Stimulated activated CD8-positive, alpha-beta memory T cell treated with anti-CD3 and anti-CD28 coated beads, Interleukin-7, amount 100 ng/mL, for 1 hour (primary cell): Measurements from ENCODE around the gene CIC.
A peak's percentile ranks its signal among the peaks of the same experiment; 100 is the strongest.

ENCODE experiments used
- DNase-seq, 2 donors: peaks; one replicate each; pipeline ENCODE4 v3.0.0-alpha.2; 2020; ENCODE audit warnings: low read depth in 2 of 2

The CIC gene

DNA sequence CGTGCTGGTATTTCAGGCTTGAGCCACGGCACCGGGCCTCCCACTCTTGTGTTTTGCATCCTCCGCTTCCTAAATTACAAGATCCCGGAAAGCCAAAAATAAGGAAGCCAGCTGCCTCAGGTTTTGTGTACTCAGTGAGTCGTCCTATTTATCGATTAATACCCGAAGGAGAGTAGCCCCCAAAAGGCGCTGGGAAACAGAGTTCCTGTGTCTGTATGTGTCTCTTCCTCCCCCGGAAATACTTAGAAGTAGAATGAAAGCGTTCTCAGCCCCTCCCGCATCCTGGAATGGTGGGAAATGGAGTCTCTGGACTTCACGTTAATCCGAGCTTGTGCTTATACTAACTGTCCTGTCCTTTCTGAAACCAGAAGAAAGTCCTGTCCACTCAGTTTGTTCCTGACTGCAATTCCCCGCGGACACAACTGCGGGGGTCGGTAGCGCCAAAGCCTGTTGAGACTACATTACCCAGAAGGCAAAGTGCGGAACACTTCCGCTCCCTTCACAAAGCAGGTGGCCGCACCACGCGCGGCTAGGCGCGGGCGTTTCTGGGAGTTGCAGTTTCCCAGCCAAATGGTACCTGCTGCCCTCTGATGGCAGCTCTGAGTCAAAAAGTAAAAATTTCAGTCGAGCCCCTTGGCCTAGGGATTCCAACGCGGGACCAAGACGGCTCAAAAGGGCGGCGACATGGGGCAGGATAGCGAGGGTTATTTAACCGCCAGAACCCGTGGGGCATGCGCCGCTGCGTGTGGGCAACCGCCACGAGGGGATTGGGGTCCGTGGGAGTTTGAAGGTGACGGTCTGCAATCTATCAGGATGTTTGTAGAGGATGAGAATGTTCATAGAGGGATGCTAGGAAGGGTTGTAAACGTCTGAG, 24.5 kb upstream of the CIC start:
- peak; percentile 78 to 79 for DNase-seq

DNA sequence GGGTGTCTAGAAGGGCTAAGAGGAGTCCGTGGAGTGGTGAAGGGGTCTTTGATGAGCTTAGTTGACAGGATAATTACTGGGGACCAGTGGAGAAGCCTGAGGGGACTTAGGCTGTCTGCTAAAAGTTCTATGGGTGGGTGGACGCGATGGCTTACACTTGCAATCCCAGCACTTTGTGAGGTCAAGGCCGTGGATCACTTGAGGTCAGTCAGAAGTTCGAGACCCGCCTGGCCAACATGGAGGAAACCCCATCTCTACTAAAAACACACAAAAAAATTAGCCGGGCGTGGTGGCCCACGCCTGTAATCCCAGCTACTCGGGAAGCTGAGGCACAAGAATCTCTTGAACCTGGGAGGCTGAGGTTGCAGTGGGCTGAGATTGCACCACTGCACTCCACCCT, 23.8 kb upstream of the CIC start:
- DNase-seq, result no peak

DNA sequence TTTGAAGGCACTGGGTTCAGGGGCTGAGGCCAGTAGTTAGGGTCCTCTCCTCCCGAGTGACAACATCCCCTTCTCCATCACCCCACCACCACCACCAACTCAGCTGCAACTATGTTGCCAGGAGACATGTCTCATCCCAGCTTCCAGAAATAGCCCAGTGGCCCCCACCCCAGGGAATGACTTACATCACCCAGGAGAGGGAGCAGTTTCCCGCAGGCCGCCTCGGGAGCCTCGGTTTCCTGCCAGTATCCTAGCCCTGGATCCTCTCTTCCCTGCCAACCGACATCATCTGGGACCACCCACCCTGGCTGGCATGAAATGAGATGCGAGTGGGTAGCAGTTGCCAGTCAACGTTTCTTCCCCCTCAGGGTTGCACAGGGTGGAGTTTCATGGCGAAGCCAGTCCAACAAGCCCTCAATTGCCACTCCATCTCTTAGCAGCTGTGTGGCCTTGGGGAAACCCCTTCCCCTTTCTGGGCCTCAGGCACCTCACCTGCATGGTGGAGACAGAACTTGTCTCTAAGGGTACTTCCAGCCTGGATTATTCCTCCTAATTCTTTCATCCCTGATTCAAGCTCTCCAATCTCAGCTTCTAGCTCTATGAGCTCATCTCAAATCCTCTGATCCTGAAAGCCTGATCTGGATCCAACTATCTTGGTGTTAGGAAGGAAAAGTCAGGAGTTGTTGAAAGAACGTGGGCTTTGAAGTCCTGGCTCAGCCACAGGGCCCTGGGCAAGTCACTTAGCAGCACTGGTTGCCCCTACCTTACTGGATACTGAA, 22.7 kb upstream of the CIC start:
- no peak for DNase-seq

DNA sequence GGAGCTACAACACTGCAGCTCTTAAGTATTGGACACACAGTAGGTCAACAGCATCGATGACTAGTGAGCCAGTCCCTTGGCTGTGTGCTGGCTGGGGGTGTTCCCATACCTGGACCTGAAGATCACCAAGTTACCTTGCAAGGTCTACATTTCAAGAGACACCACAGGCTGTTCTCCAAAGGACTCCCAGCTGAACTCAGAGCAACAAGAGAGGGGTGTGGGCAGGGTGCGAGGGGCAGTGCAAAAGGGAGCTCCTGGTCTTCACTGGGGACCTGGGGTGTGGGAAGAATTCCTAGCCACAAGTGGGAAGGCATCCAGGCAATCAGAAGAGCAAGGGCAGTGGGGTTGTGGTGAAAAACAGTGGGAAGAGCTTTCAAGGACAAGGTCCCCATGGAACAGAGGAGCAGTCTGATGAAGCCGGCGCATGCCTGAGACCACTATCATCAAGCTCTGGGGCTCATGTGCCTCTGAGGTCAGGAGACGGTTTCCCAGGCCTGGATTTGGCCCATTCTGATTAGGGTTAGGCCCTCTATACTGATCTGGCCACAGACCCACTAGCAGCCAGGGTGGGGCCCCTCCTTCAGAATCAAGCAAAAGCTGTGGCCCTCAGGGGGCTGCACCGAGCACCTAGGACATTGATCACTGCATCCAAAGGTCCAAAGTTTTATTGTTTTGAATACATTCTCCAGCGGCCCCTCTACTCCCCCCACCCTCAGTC, 22.0 kb upstream of the CIC start:
- DNase-seq, result no peak

DNA sequence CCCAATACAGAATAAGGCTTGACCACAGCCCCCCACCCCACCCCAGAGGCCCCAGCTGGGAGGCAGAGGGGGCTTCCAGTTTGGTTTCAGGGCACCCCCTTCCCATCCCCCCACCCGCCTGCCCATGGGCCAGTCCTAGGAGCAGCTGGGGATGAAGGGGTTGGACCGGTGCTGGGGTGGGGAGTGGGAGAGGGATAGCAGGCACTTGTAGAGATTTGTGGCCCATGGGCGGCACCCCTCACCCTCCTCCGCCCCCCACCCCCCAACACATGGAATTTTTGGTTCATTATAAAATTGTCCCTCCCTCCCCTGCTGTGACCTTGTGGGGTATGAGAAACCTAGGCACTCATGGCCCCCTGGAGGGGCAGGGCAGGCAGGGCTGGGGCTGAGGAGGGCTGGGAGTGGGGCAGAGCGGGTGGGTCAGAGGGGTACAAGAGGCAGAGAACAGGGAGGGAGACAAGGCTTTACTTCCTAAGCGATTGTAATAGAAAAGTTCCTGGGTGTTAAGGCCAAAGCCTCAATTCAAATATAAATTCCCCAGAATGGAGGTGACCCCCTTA, 21.3 kb upstream of the CIC start:
- no peak for DNase-seq

DNA sequence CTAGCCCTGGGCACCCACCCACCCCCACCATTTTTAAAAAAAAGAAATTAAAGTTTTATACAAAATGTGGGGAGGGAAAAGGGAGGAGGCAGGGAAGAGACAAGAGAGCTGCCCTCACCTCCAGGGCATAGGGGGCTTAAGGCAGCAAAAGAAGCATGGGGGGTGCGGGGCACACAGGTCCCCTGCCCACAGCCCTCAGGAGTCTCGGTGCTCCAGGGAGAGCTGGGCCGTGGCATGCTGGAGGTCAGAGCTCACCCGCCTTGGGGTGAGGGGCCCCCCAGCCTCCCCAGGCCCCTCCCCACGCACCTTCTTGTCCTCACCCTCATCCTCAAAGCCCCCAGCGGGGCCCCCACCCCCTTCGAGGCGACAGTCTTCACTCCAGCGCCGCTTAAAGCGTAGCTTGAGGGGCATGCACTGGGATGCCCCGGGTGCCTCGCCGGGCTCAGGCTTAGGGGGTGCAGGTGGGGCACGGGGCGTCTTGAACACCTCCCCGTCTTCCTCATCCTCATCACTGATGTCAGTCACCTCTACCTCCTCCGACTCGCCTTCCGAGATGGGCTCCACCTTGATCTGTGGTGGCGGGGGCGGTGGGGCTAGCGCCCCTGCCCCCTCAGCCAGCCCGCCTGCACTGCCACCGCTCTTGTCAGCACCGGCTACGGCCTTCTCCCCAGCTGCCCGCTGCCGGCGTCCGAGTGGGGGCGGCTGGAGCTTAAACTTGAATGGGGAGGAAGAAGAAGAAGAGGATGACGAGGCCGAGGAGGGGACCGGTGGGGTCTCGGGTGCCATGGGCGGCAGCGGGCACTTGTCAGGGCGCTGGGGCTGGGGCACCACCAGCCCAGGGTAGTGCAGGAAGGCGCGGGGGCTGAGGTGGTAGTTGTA, 20.5 kb upstream of the CIC start:
- no peak for DNase-seq

DNA sequence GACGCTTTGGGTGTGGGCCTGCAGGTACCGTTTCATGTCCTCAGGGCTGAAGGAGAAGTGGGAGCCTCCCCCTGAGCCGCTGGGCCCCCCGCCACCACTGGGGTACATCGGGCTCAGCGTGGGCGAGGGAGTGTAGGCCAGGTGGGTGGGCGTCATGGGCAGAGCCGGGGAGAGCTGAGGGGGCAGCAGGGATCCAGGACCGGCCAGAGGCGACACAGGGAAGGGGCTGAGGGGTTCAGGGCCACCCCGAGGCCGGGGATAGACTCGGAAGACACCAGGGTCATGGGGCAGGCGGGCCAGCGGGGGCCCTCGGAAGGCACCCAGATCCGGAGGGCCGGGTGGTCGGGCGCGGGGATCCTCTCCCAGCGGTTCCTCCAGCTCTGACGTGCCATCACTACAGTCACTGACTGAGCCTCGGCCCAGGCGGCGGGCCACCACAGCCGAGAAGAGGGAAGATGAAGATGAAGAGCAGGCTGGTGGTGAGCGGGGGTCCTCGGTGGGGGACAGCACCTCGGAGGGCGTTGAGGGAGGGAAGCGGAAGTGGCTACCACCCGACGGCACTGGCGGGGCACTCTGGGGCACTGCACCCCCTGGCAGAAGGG, 19.8 kb upstream of the CIC start:
- DNase-seq, result no peak

DNA sequence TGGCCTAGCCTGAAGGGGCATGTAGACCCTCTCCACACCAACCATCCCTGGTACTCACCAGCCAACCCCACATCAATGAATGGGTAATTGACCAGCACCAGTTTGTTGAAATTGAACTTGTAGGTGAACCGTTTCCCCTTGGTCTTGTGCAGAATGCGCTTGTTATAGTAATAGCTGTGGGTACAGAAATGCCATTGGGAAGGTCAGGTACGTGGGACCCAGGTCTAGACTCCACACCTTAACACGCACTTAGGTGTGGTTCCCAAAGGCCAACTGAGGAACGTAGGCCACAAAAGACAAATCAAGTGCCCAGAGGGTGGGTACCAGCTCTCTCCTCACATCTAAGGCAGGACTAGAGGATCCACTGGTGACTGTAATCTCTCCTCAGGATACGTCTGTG, 19.3 kb upstream of the CIC start:
- DNase-seq, result no peak

DNA sequence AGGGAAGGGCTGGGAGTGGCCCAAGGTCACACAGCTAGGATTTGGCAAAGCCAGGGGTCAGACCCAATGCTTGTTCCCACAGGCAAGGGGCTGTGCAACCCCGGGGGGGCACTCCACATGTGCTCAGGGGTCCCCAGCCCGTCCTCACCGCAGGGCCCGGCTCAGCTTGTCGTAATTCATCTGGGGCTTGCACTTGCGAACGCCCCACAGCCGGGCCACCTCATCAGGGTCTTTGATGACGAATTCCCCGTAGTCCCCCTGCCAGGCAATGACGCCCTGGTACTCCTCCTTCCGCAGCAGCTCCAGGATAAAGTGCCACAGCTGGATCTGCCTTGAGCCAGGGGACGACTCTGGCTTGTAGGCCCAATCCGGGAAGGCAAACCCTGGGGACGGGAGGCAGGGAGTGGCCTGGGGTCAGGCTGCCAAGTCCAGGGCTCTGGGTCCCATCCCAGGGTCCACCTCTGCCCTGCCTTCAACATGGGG, 18.8 kb upstream of the CIC start:
- DNase-seq, result no peak

DNA sequence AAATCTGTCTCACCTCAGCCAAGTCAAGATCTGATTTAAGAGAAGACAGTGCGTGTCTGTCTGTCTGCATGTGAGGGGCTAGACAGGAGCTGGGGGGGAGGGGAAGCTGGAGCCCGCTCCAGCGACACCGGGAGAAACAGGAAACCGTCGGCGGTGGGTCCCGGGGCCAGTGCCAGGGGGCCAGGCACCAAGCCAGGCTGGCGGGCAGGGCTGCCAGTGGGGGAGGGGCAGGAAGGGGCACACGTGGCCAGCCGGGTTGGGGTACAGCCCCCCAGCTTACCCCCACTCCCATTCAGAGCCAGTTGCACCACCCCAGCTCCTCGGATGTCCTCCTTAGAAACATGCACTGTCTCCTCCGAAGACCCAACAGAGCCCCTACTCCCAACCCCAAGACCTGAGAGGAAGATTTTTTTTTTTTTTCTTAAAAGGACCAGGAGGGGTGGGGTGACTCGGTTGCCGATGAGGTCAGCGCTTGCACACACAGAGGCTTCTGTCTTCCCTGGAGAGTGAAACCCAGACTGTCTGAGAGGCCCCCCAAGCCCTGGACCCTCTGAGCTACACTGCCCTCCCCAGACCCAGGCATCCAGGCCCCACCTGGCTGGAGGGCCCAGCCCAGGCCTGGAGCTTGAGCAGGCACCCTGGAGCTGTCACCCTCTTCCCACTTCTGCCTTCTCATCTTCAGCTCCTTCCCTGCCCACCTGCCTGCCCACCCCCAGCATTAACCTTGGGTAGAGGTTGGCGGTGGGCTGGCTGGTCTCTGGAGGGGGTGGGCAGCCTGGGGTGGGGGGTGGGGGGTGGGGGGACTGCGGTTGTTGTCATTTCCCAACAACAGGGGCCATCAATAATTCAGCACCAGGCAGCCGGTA, 18.2 kb upstream of the CIC start:
- DNase-seq, result no peak

DNA sequence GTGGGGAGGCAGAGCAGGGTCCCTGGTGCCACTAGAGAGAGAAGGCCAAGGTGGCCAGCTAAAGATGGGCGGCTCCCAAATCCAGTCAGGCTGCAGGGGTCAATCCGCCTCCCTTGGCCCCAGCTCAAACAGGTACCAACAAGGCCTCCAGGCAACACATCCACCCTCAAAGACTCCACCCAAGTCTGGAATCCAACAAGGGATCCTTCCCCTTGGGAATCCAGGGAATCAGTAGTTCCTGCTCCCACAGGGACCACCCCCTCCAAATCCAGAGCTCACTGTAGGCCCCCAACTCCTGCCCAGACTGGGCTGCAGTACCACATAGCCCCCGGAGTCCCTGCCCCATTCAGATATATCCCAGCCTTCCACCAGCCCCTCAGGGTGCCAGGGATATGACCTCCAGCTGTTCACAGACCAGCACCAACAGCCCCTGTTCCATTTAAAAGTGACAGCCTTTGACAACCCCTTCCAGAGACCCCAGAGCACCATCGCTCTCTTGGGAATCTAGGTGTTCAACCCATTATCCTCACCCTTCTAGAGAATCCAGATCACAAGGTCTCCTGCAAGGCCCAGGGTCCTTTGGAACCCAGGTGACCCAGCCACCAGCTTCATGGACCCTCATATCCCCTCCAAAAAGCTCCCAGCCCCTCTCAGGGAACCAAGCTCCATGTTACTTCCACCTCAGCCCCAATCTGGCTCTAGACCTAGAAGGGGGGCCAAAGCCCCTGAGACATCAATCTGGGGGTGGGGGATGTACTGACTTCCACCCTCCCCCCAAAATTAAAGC, 17.3 kb upstream of the CIC start:
- DNase-seq, result no peak

DNA sequence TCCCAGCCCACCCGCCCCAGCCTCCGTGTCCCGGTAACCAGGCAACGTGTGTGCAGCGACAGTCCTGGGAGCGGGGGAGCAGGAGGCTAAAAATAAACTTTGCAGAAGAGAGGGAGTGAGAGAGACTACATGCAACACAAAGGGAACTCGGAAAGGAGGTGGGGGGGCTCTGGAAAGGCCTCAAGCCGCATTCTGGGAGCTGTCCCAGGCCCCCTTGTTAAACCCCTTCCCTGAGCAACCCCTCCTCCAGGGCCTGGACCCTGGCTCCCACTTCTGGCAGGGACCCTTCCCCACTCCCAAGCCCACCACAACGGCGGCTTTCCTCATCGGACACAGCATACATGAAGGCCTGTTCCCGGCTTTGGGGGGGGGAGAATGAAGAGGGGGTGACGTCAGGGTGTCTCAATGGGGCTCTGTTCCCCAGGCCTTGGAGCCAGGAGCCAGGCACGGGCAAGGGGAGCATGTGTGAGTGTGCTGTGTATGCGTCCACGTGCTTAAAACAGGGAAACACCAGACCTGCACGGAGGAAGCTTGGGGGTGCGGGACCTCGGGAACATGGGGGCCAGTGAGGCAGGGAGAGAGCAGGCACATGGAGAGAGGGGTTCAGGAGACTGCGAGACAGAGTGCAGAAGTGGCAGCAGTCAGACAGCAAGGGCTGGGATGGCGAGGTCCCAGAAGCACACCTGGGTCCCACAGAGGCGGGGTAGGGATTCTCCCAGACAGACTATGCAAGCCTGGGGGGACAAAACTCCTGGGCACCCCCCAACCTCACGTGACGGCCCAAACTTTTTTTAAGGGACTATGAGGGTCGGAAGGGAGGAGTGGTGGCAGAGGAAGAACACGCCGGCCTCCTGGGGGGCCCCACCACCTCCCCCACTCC, 16.4 kb upstream of the CIC start:
- no peak for DNase-seq

DNA sequence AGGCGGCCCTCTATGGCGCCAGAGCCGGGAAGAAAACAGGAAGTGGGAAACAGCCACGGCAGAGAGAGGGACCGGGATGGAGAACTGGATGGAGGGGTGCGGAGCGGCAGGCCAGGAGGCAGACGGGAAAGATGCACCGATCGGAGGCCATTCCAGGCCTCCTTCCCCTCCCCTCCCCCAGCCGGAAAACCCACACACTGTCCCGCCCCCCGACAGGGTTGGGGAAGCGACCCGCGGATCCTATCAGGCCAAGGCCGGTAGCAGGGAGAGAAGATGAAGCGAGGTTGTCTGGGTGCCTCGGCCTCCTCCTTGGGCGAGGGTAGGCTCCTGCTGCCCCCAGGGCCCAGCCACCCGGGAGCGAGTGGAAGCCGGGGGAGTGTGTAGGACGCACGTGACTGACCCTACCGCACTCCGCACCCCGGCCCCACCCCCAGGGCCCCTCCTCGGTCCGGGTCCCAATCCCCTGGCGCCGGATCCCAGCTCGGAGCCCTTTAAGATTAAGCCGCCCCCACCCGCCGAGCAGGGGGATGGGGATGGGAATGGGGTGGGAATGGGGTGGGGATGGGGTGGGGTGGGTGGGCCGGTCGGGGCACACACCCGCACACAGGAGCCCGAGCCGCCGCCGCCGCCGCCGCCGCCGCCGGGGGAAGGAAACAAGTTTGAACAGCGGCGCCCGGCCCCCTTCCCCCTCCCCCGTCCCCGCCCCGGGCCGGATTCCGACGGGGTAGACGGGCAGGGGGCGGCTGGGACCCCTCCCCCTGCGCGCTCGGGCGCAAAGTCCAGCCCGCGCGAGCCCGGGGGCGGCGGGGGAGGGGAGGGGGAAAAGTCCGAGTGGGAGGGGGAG, 15.6 kb upstream of the CIC start:
- peak in 1 of 2 donors; percentile 24 for DNase-seq

DNA sequence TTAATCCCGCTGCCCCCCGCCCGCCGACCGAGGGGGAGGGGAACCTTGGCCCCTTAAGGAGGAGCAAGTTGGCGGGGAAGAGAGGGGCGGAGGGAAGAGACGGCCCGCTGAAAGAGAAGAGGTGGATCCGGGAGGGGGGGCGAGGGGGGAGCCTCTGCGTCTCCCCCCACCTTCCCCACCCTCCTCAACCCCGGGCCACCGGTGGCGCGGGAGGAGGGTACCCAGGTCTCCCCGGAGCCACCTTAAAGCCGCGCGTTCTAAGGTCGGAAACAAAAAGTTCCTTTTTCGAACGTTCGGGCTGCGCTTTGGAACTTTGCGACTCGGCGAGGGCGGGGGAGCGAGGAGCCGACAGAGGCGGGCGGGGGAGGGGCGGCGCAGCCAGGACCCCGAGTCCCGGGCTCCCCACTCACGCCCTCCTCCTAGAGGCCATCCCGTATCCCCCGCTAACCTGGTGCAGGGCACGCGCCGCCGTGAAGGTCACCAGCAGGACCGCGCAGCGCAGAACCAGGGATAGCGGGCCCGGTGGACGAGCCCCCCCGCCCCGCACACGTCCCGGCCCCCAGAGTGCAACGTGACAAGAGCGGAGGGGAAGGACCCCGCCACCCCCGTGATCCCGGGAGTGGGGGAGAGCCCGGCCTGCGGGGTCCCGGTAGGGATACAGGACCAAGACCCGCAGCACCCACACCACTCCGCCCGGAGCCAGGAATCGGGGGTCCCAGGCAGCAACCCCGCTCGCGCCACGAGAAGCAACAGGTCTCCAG, 14.8 kb upstream of the CIC start:
- peak; percentile 53 to 57 for DNase-seq

DNA sequence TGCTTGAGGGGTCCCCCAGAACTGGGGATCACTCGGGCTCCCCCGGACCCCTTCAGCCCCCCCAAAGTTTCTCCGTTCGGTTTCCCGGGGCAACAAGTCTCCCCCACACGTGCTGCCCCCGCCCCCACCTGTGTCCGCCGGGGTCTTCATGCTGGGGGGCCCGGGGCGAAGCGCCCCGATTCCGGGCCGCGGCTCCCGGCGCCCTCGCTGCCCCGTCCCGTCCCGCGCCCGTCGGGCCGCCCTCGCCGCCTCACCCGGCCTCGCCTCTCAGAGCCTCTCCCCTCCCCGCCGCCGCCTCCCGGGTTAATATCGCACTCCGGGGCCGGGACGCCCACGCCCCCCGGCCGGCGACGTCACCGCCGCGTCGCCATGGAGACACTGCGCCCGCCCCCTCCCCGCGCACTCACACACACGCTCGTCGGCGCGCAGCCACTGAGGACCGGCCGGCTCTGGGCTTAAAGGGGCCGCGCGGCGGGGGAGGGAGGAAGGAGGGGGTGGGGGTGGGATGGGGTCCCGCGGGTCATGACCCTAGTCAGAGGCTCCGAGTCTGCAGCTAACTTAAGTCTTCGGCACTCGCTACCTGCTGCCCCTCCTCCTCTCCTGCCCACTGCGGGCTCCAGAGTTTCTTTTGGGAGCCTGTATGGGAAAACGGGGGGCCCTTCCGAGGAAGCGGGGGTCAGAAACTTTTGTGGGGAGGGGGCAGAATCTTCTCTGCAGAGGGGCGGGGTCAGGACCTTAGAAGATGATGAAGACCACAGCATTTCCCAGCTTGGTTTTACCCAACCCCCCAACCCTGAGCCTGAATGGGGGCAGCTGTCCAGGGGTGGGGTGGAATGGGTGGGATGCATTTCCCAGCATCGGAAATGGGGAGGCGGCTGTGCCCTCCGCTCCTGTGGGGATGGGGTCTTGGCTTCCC, 13.9 kb upstream of the CIC start, which contains the start of gene ERF:
Gene ERF, minus strand, starts transcription at position 279 of the 916 bp plus-strand sequence. Its CDS starts 129 bp downstream, at position 150.
- DNase-seq, result peak; percentile 84 to 92
